Heart left ventricle (tissue), 16 donors: ENCODE results near the gene ARSI. TPM values are rescaled to one million over a fixed set of nuclear protein-coding genes. Genes with fewer than 3 reads are reported as not detected.

Experiments used
- ATAC-seq, 4 donors: fragments of 200-7000 bp; cut with Tn5 transposase; one replicate each; pipeline ENCODE4 v1.9.1; 2020 to 2022; ENCODE audit warnings: moderate library complexity in 4 of 4, mild to moderate bottlenecking in 3 of 4, moderate number of reproducible peaks in 1 of 4
- DNase-seq, 5 donors: peaks; one replicate each; pipeline ENCODE4 v3.0.0-alpha.2; 2020
- H3K27ac ChIP-seq, 12 donors: fragments of 200-600 bp; sonication (generic) in 4 of 12; one replicate each; pipeline versions ENCODE4 v1.5.0 to v1.8.0; 2016 to 2022; ENCODE audit warnings: mild to moderate bottlenecking in 2 of 12
- H3K27me3 ChIP-seq, 9 donors: fragments of 200-600 bp; sonication (generic) in 2 of 9; one replicate each; pipeline versions ENCODE4 v1.5.1 to v1.8.0; 2016 to 2022; ENCODE audit warnings: mild to moderate bottlenecking in 3 of 9
- H3K36me3 ChIP-seq, 9 donors: fragments of 200-600 bp; sonication (generic) in 2 of 9; one replicate each; pipeline versions ENCODE4 v1.5.0 to v1.8.0; 2018 to 2022; ENCODE audit warnings: mild to moderate bottlenecking in 2 of 9
- H3K4me1 ChIP-seq, 12 donors: fragments of 200-600 bp; sonication (generic) in 4 of 12; one replicate each; pipeline versions ENCODE4 v1.5.0 to v1.8.0; 2016 to 2022; ENCODE audit warnings: mild to moderate bottlenecking in 3 of 12
- H3K4me3 ChIP-seq, 12 donors: fragments of 200-600 bp; sonication (generic) in 4 of 12; one replicate each; pipeline versions ENCODE4 v1.5.0 to v1.8.0; 2017 to 2022; ENCODE audit warnings: mild to moderate bottlenecking in 9 of 12, moderate library complexity in 4 of 12
- H3K9me3 ChIP-seq, 12 donors: fragments of 200-600 bp; sonication (generic) in 4 of 12; one replicate each; pipeline versions ENCODE4 v1.5.0 to v1.8.0; 2016 to 2022; ENCODE audit warnings: mild to moderate bottlenecking in 1 of 12
- POLR2A ChIP-seq, 2 donors: fragments of 450-650 bp; IDR thresholded peaks; one replicate each; pipeline ENCODE4 v1.6.1; 2017; ENCODE audit warnings: antibody characterized with exemption in 2 of 2, mild to moderate bottlenecking in 2 of 2, moderate library complexity in 2 of 2
- WGBS, 4 donors: extraction: QIAGEN DNeasy Blood & Tissue Kit in 2 of 4; methylation state at CpG; one replicate each; pipeline versions ENCODE4 v1.1.5 to v1.1.7; 2013 to 2018; 5-methylcytosine and 5-hydroxymethylcytosine counted together
- intact Hi-C, 10 donors: fragments of 100-400 bp; cut with DNase I; formaldehyde crosslinking; loops; one replicate each; pipeline versions ENCODE4 v1.11.1 to v1.14.2; 2022
- polyA plus RNA-seq, 2 donors: library from polyadenylated mRNA; stranded (reverse); fragments of 200-250 nt; gene quantifications; one replicate each; pipeline ENCODE4 v1.2.3, GENCODE V29; 2013
- total RNA-seq, 9 donors: library from RNA; depleted of rRNA in 2 of 9; stranded (reverse); fragments of >200 nt in 2 of 9; fragmentation: NEBNext Ultra II Directional in 3 of 9; extraction: Animal tissue kit (Norgen Biotek cat#: 25700) in 3 of 9; gene quantifications; one replicate each; pipeline versions ENCODE4 v1.1.0 to v1.2.4, GENCODE V29; 2016 to 2023
- TF ChIP-seq, protein P1 (sequence below), 12 donors: fragments of 200-600 bp; sonication (generic) in 4 of 12; IDR thresholded peaks; one replicate each; pipeline versions ENCODE4 v1.5.0 to v1.8.0; 2018 to 2022; ENCODE audit warnings: antibody characterized with exemption in 12 of 12, mild to moderate bottlenecking in 5 of 12
- donor health status: ischemic (EF 13 %, LVEDD 7.1; RV severe dilation, severe dysfunction).
- donor health status: healthy with polysubstance abuse.
- donor health status: DM: no; HTN: yes; CAD: no.
- donor health status: DM: no; HTN: no; CAD: no.
- donor health status: ischemic (EF 25% LVEDD 6.9; RV normal size, moderate dysfunction).
- donor health status: ischemic (EF 25% LVEDD 5.7; RV mildly dilated, moderate dysfunction).
- donor health status: healthy.
- donor health status: DM: yes; HTN: yes; CAD: no.
- donor health status: ischemic (EF 35%, LVEDD 5.7; RV mildly dilated, moderate dysfunction).
- donor health status: nonischemic (EF 11% LVEDD 7.7; RV severe dilation, severe dysfunction).
- donor health status: DM: yes; HTN: yes; CAD: no.
- donor health status: PGD.
- donor health status: ischemic (EF 29% LVEDD 5.4; RV normal size, mild dysfunction).
- donor health status: nonischemic (EF 23%, LVEDD 6.1; RV moderate dilation, normal function).

Gene ARSI
- total and polyA plus RNA-seq, 11 donors: 0.12 to 0.95 (median 0.42) TPM; not detected in 3

DNA sequence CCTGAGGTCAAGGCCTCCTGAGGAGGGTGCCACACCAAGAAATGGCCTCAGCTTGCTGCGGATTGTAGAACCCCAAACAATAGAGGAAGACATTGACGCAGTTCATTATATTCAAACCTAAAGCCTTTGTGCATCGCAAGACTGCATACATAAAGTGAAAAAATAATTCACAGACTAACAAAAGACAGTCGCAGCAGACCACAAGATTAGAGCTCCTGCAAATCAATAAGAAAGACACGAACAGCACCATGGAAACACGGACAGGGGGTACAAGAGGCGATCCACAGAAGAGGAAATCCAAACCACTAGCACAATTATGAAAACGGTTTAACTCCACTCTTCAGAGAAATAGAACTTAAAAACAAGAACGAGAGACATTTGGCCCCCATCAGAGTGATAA, 44.7 kb upstream of the ARSI start:
- WGBS, 4 donors: 79 to 85% (median 83%) methylated on average over 9 of the region's 9 CpGs
- no peaks in the 10 kb centered on the region for H3K36me3 ChIP-seq
- TF ChIP-seq, protein P1, sequence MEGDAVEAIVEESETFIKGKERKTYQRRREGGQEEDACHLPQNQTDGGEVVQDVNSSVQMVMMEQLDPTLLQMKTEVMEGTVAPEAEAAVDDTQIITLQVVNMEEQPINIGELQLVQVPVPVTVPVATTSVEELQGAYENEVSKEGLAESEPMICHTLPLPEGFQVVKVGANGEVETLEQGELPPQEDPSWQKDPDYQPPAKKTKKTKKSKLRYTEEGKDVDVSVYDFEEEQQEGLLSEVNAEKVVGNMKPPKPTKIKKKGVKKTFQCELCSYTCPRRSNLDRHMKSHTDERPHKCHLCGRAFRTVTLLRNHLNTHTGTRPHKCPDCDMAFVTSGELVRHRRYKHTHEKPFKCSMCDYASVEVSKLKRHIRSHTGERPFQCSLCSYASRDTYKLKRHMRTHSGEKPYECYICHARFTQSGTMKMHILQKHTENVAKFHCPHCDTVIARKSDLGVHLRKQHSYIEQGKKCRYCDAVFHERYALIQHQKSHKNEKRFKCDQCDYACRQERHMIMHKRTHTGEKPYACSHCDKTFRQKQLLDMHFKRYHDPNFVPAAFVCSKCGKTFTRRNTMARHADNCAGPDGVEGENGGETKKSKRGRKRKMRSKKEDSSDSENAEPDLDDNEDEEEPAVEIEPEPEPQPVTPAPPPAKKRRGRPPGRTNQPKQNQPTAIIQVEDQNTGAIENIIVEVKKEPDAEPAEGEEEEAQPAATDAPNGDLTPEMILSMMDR (IDR thresholded peaks at IDR 0.05): no peak
- TF ChIP-seq POLR2A (IDR thresholded peaks at IDR 0.05): no peak
- intact Hi-C loops: no loop called here
- no peak overlapping the region for H3K27ac ChIP-seq
- peaks cover 0 to 16% (median 0%) of the 10 kb centered on the region in 12 donors for H3K4me1 ChIP-seq
- H3K9me3 ChIP-seq: no peaks in the 10 kb centered on the region
- H3K27me3 ChIP-seq: no peaks in the 10 kb centered on the region
- ATAC-seq (no peak), DNase-seq (no peak)
- no peak overlapping the region for H3K4me3 ChIP-seq

DNA sequence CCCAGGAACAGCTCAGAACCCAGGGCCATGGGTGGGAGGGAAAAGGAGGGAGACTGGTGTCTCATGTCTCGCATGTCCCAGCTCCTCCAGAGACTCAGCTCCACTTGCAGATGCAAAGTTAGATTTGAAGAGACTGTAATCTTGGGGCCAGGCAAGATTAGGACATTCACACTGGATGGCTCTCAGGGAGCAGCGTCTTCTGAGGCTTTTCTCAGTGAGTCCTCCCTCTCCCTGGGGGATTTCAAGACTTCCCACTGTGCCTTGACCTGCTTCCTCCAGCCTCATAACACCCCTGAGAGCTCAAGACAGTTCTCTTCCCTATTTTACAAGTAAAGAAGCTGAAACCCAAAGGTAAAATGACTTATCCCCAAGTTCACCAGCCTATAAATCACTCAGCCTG, 44.3 kb upstream of the ARSI start:
- 71 to 86% (median 79%) methylated on average over 2 of the region's 2 CpGs for WGBS, 4 donors
- no peaks in the 10 kb centered on the region for H3K9me3 ChIP-seq
- DNase-seq (no peak), ATAC-seq (no peak)
- no peak overlapping the region for H3K4me3 ChIP-seq
- intact Hi-C loops: no loop called here
- no peak overlapping the region for H3K27ac ChIP-seq
- H3K4me1 ChIP-seq: peaks cover 0 to 12% (median 0%) of the 10 kb centered on the region in 12 donors
- H3K36me3 ChIP-seq: no peaks in the 10 kb centered on the region
- TF ChIP-seq, protein P1 (IDR thresholded peaks at IDR 0.05): no peak
- no peak for TF ChIP-seq POLR2A (IDR thresholded peaks at IDR 0.05)
- no peaks in the 10 kb centered on the region for H3K27me3 ChIP-seq

DNA sequence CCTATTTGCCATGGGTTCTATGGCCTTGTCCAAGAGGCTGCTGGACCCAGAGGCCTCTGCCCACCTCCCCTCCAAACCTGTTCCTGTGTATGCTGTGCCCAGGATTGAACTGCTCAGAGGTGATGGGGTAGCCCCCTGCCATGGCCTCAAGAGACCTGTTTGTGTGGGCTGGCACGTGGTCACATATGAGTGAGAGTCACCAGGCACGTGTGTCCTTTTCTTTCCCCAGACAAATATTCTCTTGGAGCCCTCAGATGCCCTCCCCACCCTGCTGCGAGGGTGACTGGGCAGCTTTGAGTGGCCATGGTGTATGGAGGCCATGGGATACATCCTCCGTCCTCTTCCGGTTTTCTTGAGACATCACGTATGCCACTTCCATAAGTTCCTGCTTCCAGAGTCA, 43.9 kb upstream of the ARSI start:
- 80 to 90% (median 86%) methylated on average over 6 of the region's 6 CpGs for WGBS, 4 donors
- Histone ChIP-seq H3K4me1 (peaks cover 0 to 12% (median 0%) of the 10 kb centered on the region in 12 donors), H3K36me3 (no peaks in the 10 kb centered on the region), H3K27me3 (no peaks in the 10 kb centered on the region), H3K27ac (no peak overlapping the region), H3K4me3 (no peak overlapping the region), H3K9me3 (no peaks in the 10 kb centered on the region)
- intact Hi-C loops: no loop called here
- TF ChIP-seq, protein P1 (IDR thresholded peaks at IDR 0.05): no peak
- ATAC-seq: no peak
- DNase-seq: no peak

DNA sequence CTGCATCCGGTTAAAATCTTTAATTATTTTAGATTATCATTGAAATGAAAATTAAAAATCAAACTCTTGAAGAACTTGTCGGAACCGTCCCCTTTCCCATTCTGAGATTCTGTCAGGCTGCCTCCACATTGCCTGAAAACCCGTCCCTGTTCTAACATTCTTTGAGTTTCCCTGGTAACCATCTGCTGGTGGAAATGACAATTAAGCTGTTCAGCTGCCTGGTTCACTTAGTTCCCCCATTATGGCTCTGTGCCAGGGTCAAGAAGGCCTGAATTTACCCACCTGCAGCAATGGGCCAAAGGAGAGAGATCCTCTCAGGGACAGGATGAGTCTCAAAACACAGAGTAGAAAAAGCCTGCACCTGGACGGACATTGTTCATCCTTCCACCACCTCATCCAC, 43.0 kb upstream of the ARSI start:
- no peak for ATAC-seq
- Histone ChIP-seq H3K4me3 (no peak overlapping the region), H3K36me3 (no peaks in the 10 kb centered on the region), H3K27me3 (no peaks in the 10 kb centered on the region), H3K4me1 (peaks cover 0 to 7% (median 0%) of the 10 kb centered on the region in 12 donors), H3K9me3 (no peaks in the 10 kb centered on the region), H3K27ac (no peak overlapping the region)
- intact Hi-C loops: no loop called here
- 82 to 89% (median 85%) methylated on average over 5 of the region's 5 CpGs for WGBS, 4 donors
- DNase-seq: no peak
- TF ChIP-seq, protein P1 (IDR thresholded peaks at IDR 0.05): no peak
- no peak for TF ChIP-seq POLR2A (IDR thresholded peaks at IDR 0.05)
